Measurements from ENCODE around the gene EPB41L1. TPM values are rescaled to one million over a fixed set of nuclear protein-coding genes. Genes with fewer than 3 reads are reported as not detected.

The EPB41L1 gene
- total RNA-seq, 1 experiment from 2014 or later, result 121 TPM

DNA sequence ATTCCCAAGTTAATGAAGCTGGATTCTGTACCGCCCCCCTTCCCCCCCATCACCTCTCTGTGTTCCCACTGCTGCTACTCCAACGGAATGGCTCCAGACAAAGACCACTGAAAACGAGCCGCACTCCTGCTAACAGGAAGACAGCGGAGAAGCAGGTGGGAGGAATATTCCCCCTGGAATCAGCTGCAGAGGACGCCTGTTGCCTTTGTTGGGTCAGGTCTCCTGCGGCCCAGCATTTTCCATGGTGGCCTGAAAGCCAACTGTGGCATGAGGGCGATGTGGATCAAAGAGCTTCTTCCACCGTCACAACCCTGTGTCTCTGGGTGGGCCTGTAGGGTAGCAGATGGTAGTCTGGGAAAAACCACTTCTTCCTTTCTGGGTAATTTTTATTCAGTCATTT lies 98.5 kb downstream of the EPB41L1 start:
- intact Hi-C loops (cut with micrococcal nuclease; ENCODE audit: unreplicated experiment), result no loop called here
- Mint-ChIP-seq H3K27ac (ENCODE audit: unreplicated experiment) (no peak overlapping the region), H3K36me3 (ENCODE audit: insufficient read depth, unreplicated experiment) (peaks cover 29% of the 10 kb centered on the region), H3K9me3 (ENCODE audit: low read depth, unreplicated experiment) (no peaks in the 10 kb centered on the region), H3K4me3 (ENCODE audit: low read depth, unreplicated experiment) (no peak overlapping the region), H3K27me3 (ENCODE audit: unreplicated experiment) (no peaks in the 10 kb centered on the region), H3K4me1 (ENCODE audit: low read depth, unreplicated experiment) (no peaks in the 10 kb centered on the region)
- DNase-seq, result no peak
- TF ChIP-seq, protein P1, sequence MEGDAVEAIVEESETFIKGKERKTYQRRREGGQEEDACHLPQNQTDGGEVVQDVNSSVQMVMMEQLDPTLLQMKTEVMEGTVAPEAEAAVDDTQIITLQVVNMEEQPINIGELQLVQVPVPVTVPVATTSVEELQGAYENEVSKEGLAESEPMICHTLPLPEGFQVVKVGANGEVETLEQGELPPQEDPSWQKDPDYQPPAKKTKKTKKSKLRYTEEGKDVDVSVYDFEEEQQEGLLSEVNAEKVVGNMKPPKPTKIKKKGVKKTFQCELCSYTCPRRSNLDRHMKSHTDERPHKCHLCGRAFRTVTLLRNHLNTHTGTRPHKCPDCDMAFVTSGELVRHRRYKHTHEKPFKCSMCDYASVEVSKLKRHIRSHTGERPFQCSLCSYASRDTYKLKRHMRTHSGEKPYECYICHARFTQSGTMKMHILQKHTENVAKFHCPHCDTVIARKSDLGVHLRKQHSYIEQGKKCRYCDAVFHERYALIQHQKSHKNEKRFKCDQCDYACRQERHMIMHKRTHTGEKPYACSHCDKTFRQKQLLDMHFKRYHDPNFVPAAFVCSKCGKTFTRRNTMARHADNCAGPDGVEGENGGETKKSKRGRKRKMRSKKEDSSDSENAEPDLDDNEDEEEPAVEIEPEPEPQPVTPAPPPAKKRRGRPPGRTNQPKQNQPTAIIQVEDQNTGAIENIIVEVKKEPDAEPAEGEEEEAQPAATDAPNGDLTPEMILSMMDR (IDR thresholded peaks at IDR 0.05; ENCODE audit: unreplicated experiment), result no peak
- CTCF ChIA-PET, result interaction anchor here (0.6 kb wide), 1 partner anchor 266 kb away, joined by 4 read pairs; no protein-coding TSS in a partner anchor
- BruUV-seq (replicated peaks), result no TSS peak

DNA sequence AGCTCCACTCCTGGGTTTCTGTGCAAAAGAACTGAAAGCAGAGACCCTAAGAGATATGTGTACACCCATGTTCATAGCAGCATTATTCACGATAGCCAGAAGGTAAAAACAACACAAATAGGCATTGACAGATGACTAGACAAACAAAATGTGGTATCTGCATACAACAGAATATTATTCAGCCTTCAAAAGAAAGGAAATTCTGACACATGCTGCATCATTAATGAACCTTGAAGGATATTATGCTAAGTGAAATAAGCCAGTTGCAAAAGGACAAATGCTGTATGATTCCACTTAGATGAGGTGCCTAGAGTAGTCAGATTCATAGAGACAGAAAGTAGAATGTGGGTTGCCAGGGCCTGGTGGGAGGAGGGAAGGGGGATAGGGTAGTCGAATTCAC lies 99.5 kb downstream of the EPB41L1 start:
- H3K4me3 Mint-ChIP-seq (ENCODE audit: low read depth, unreplicated experiment), result no peak overlapping the region
- H3K27ac Mint-ChIP-seq (ENCODE audit: unreplicated experiment), result no peak overlapping the region
- no peaks in the 10 kb centered on the region for H3K4me1 Mint-ChIP-seq (ENCODE audit: low read depth, unreplicated experiment)
- H3K36me3 Mint-ChIP-seq (ENCODE audit: insufficient read depth, unreplicated experiment), result peaks cover 20% of the 10 kb centered on the region
- TF ChIP-seq, protein P1 (IDR thresholded peaks at IDR 0.05; ENCODE audit: unreplicated experiment), result no peak
- CTCF ChIA-PET, result no interaction called here
- H3K27me3 Mint-ChIP-seq (ENCODE audit: unreplicated experiment), result no peaks in the 10 kb centered on the region
- BruUV-seq (replicated peaks), result no TSS peak
- intact Hi-C loops (cut with micrococcal nuclease; ENCODE audit: unreplicated experiment), result no loop called here
- no peak for DNase-seq
- no peaks in the 10 kb centered on the region for H3K9me3 Mint-ChIP-seq (ENCODE audit: low read depth, unreplicated experiment)

DNA sequence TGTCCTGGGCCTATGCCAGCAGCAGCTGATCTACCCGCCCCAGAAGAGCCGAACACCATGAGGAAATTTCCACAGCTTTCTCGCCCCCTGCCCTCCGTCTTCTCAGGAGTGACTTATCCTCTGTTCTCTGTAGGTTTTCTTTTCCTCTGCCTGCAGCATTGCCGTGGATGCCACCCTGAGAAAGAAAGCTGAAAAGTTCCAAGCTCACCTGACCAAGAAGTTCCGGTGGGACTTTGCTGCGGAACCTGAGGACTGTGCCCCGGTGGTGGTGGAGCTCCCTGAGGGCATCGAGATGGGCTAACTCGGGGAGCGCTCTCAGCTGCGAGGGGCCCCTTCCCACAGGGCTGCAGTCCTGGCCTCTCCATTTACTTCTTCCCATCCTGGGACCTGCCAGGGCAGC lies 100.9 kb downstream of the EPB41L1 start:
- no peak overlapping the region for H3K27ac Mint-ChIP-seq (ENCODE audit: unreplicated experiment)
- DNase-seq, result no peak
- TF ChIP-seq, protein P1 (IDR thresholded peaks at IDR 0.05; ENCODE audit: unreplicated experiment), result no peak
- no peaks in the 10 kb centered on the region for H3K9me3 Mint-ChIP-seq (ENCODE audit: low read depth, unreplicated experiment)
- no peaks in the 10 kb centered on the region for H3K27me3 Mint-ChIP-seq (ENCODE audit: unreplicated experiment)
- peaks cover 18% of the 10 kb centered on the region for H3K36me3 Mint-ChIP-seq (ENCODE audit: insufficient read depth, unreplicated experiment)
- intact Hi-C loops (cut with micrococcal nuclease; ENCODE audit: unreplicated experiment), result no loop called here
- CTCF ChIA-PET, result interaction anchor here (0.6 kb wide), 1 partner anchor 754 kb away, joined by 3 read pairs; no protein-coding TSS in a partner anchor
- no peaks in the 10 kb centered on the region for H3K4me1 Mint-ChIP-seq (ENCODE audit: low read depth, unreplicated experiment)
- no peak overlapping the region for H3K4me3 Mint-ChIP-seq (ENCODE audit: low read depth, unreplicated experiment)
- no TSS peak for BruUV-seq (replicated peaks)

DNA sequence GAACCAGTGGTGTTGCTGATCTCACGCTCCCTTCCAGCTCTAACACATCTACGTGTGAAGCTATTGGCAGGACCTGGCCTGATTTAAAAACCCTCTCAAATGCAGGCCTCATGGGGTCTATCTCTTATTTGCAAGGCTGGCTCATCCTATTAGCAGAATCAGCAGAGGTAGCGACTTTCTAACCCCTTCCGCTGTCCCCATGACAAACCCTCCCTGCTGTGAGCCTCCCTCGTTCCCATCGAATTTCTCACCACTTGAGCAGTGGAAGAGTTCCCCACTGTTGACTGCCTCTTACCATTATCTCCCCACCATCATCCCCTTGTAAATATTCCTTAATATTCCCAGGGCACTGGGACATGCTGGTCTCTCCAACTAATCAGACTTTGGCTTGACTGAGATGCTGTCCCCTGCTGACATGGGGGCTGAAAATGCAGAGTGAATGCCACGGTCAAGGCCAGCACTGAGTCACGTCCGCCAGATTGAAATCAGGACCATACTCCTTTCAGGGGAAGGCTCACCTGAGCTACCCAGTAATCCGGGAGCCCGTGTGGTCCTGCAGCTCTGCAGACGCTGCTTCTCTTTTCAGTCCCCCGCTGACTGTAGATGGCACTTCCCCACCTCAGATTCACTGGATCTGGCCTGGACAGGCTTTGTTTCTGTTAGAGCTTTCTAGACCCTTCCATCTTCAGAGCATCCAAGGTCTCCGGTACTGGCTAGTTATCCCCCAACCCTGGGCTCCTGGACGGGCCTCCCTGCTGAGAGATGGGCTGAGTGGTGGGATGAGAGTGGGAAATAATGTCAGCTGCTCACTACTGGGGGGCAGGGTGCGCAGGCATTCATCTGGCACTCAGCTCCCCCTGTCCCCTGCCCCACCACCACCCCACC lies 104.9 kb downstream of the EPB41L1 start:
- intact Hi-C loops (cut with micrococcal nuclease; ENCODE audit: unreplicated experiment), result no loop called here

More for the DNA sequence above, 104.9 kb downstream of the EPB41L1 start:
- Mint-ChIP-seq H3K36me3 (ENCODE audit: insufficient read depth, unreplicated experiment) (peaks cover 8% of the 10 kb centered on the region), H3K4me3 (ENCODE audit: low read depth, unreplicated experiment) (no peak overlapping the region), H3K4me1 (ENCODE audit: low read depth, unreplicated experiment) (no peaks in the 10 kb centered on the region), H3K27ac (ENCODE audit: unreplicated experiment) (no peak overlapping the region), H3K9me3 (ENCODE audit: low read depth, unreplicated experiment) (no peaks in the 10 kb centered on the region), H3K27me3 (ENCODE audit: unreplicated experiment) (peaks cover 8% of the 10 kb centered on the region)
- BruUV-seq (replicated peaks), result no TSS peak
- TF ChIP-seq, protein P1 (IDR thresholded peaks at IDR 0.05; ENCODE audit: unreplicated experiment), result no peak
- no peak for DNase-seq
- CTCF ChIA-PET, result interaction anchor here (0.6 to 0.9 kb wide), 2 partner anchors 51 to 103 kb away, joined by 3 to 4 read pairs; no protein-coding TSS in a partner anchor

All from Calu3 (cell line).